GM10847 (cell line): ENCODE data around the gene CHL1.

ENCODE experiments used
- POLR2A ChIP-seq: IDR thresholded peaks from 2 replicates; pipeline ENCODE4 v1.6.1; 2011; ENCODE audit not compliant: insufficient read length; ENCODE audit errors: extremely low read depth

CHL1 gene

DNA sequence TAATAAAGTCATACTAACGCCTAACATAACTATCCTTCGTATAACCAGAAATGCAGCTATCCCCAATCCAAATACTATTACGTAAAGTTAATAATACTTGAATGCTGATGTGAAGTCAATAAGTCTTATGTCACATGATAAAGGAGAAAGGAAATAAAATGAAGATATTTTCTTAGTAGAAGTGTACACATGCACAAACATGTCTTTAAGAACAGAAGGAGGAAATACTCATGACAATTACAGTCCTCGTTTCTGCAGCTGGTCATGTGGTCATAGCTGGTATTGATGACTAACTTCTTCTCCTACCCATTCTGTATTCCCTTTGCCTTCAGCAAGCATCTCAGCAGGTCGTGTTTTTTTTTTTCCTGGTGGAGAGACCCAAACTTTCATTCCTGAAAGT lies 244.3 kb downstream of the CHL1 start:
- no peak for TF ChIP-seq POLR2A

DNA sequence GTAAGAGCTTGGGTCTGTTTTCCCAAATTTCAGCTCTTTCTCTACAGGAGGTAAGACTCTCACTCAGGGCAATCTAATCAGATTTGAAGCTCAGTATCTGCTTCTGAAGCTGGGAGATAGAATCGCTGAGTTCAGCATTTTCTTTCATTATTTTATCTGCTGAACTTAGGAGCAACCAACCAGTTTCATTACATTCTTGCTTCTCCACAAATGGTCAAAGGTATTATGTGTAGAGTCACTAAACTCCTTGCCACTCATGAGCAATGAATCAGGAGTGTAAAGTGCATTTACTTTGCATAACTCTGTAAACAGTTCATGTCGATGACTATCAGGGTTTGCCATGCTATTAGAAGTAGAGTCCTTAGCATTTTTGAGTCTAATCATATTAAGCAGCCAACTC lies 249.4 kb downstream of the CHL1 start:
- no peak for TF ChIP-seq POLR2A

DNA sequence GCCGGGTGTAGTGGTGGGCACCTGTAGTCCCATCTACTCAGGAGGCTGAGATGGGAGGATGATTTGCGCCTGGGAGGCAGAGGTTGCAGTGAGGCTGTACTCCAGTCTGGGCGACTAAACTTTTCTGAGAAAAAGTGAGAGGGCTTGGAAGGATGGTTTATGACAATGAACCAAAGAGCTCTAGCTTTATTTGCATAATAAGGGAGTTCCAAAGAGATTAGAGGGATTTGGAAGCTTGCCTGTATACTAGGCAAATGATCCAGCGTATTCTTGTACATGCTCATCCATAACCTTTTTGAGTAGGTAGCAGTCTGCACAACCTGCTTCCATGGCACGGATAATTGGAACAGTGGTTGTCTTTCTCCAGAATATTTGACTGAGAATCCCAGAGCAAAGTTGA lies 251.1 kb downstream of the CHL1 start:
- TF ChIP-seq POLR2A: no peak

DNA sequence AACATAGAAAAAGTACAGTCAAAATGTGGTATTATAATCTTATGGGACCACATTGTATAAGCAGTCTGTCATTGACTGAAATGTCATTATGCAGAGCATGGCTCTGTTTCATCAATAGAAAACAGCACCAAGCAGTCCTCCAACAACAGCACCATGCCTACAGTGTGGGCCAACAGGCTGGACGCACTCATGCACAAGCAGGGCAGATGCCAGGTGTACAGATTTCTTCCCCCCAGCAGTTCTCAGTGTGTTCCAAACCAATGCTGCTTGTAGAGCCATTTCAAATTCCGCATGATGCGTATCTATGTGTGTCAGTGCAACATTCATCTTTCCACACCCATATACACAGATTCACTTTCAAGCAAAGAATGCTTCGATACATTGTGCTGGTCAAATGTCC lies 253.1 kb downstream of the CHL1 start:
- TF ChIP-seq POLR2A: no peak

DNA sequence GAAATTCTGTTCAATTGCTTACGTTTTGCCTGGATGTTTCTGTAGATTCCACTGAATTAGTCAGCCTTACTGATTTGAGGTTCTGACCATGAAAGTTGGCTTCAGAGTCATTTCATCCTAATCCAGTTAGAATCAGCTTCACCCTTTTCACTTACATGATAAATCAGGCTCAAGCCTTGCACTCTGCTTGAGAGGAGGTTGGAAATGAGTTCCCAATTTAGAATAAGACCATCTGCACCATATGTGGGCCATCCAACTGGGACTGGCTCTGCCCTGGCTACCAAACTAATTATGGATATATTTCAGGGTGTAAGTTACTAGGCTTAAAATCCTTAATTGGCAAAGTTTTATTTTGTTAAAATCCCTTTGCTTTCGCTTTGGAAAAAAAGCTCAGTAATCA lies 255.7 kb downstream of the CHL1 start:
- TF ChIP-seq POLR2A: no peak

DNA sequence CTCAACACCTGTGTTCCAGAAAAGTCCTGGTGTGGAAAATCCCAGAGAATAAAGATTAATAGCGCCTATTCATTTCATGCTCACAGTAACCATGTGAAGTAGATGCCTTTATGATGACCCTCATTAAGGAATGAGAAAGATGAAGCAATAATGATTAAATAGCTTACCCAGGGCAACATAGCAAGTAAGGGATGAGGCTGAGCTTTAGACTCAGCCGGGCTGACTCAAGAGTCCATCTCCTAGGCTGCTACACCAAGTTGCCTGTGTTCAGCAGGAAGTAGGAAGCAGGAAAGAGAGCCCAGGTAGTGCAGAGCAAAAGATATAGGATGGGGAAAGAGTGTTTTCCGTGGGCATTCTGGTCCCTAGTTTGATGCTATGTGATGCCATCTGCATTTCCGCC lies 256.5 kb downstream of the CHL1 start:
- TF ChIP-seq POLR2A: no peak

DNA sequence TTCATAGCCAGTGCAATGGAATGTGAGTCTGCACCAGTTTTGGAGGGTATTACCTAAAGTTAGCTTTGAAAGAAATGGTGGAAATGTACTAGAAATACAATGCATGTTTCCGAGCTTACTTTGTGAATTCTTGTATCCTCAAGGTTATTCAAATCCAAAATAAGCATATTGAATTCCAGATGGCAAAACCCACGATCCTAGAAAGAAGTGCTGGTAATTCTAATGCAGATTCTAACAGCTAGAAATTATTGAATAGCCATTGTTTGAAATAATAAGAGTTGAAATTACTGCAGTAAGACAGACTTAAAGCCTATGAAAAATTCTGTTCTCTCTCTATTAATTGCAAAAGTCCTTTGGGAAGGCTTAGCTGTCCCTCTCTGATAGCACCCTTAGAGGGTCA lies 258.4 kb downstream of the CHL1 start:
- no peak for TF ChIP-seq POLR2A

DNA sequence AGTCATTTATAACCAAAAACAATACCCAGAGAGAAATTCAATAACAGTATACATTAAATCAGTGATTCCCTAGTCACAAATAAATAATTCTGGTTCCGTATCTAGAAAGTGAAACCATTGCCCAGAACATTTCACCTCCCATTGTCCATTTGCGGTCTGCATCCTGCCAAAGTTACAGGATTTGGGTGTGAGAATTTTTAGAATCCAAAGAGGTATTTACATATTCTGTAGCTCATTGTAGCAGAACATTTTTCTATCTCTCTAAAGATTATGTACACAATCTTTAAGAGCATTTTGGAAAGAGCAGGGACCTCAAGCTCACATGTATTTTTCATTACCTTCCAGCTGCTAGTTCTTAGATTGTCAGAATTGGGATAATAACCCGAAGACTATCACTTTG lies 261.6 kb downstream of the CHL1 start:
- TF ChIP-seq POLR2A: no peak

DNA sequence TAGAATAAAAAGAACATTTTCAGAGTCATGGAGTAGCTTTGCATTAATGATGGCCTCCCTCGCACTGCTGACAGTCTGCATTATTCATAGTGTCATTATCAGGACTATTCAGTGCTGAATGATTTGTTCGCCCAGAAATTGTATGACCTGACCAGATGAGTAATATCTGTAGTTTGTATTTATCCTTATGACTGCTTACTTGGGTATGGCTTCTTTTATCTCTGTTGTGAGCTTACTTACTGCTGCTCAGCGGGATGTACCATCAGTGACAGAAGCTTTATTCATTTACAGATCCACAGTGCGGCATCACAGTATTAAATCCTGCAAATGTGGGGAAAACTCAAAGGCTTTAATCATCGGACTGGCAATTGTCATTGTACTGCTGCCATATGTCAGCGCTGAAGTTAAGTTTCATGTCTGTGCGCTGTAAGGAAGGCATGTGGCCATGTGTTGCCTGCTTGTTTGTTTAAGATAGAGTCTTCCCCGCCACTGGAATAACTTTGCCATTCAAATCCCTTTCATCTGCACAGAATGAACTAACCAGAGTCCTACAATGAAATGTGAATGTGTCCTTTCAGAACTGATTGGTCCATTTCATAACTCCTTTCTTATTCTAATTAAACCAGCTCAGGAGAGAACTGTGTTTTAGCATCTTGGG lies 262.2 kb downstream of the CHL1 start:
- no peak for TF ChIP-seq POLR2A
